PC-3 (cell line): ENCODE measurements around the gene RFX4. TPM values are rescaled to one million over a fixed set of nuclear protein-coding genes. Genes with fewer than 3 reads are reported as not detected.

Source experiments
- ATAC-seq: fragments of 200-7000 bp; cut with Tn5 transposase; 2 replicates; pipeline ENCODE4 v1.9.1; 2020; ENCODE audit warnings: mild to moderate bottlenecking, moderate library complexity
- BruUV-seq: library from RNA; stranded (reverse); fragments of 400-500 nt; replicated peaks from 2 replicates; lab custom pipeline; 2021; lab: Mats Ljungman, UMichigan
- CTCF ChIA-PET: fragments of 300-600 bp; sonication (Branson Sonifier 250); formaldehyde crosslinking; loops from one replicate; lab custom pipeline; 2022; ENCODE audit warnings: antibody characterized with exemption; lab: Charles Lee
- POLR2A ChIA-PET: fragments of 300-600 bp; sonication (Branson Sonifier 250); formaldehyde crosslinking; loops from one replicate; lab custom pipeline; 2022; ENCODE audit warnings: antibody characterized with exemption; ENCODE audit not compliant: unreplicated experiment; lab: Charles Lee
- DNase-seq: peaks from one replicate; pipeline ENCODE4 v3.0.0-alpha.2; 2015
- H2AFZ ChIP-seq: fragments of 300-600 bp; sonication (generic); 2 replicates; pipeline ENCODE4 v1.6.0; 2016; ENCODE audit warnings: antibody characterized with exemption, low read length
- H3F3A ChIP-seq: fragments of 300-600 bp; sonication (generic); one replicate; pipeline ENCODE4 v1.6.0; 2017; ENCODE audit warnings: antibody characterized with exemption, low read length, control low read depth, mild to moderate bottlenecking; ENCODE audit not compliant: unreplicated experiment
- H3K27ac ChIP-seq: fragments of 300-600 bp; sonication (generic); 2 replicates; pipeline ENCODE4 v1.5.1; 2016; ENCODE audit warnings: mild to moderate bottlenecking, low read length
- H3K27me3 ChIP-seq: fragments of 300-600 bp; sonication (generic); 2 replicates; pipeline ENCODE4 v1.6.1; 2016; ENCODE audit warnings: low read length, mixed read lengths
- H3K36me3 ChIP-seq: fragments of 300-600 bp; sonication (generic); 2 replicates; pipeline ENCODE4 v1.6.1; 2016; ENCODE audit warnings: low read depth, mixed run types, low read length, mixed read lengths
- H3K4me1 ChIP-seq: fragments of 300-600 bp; sonication (generic); 2 replicates; pipeline ENCODE4 v1.5.1; 2016; ENCODE audit warnings: low read length; ENCODE audit not compliant: insufficient read depth
- H3K4me2 ChIP-seq: fragments of 300-600 bp; sonication (generic); 2 replicates; pipeline ENCODE4 v1.6.0; 2016; ENCODE audit warnings: low read length
- H3K4me3 ChIP-seq: fragments of 300-600 bp; sonication (generic); 2 replicates; pipeline ENCODE4 v1.5.1; 2016; ENCODE audit warnings: mild to moderate bottlenecking, low read length, mixed read lengths
- H3K79me2 ChIP-seq: fragments of 300-600 bp; sonication (generic); 2 replicates; pipeline ENCODE4 v1.6.1; 2017; ENCODE audit warnings: low read length, mixed read lengths
- H3K9ac ChIP-seq: fragments of 300-600 bp; sonication (generic); 2 replicates; pipeline ENCODE4 v1.6.0; 2016; ENCODE audit warnings: mild to moderate bottlenecking, low read length
- H3K9me2 ChIP-seq: fragments of 300-600 bp; sonication (generic); replicated peaks from 2 replicates; pipeline ENCODE4 v1.6.1; 2016; ENCODE audit warnings: mixed run types, low read length, mixed read lengths
- H3K9me3 ChIP-seq: fragments of 300-600 bp; sonication (generic); 2 replicates; pipeline ENCODE4 v1.6.1; 2016; ENCODE audit warnings: low read length, mixed read lengths
- H4K20me1 ChIP-seq: fragments of 300-600 bp; sonication (generic); 2 replicates; pipeline ENCODE4 v1.6.1; 2016; ENCODE audit warnings: low read length, mixed read lengths
- CTCF ChIP-seq: fragments of 300-600 bp; sonication (generic); conservative IDR thresholded peaks from 2 replicates; pipeline ENCODE4 v1.5.1; 2017; ENCODE audit warnings: antibody characterized with exemption, low read depth, mild to moderate bottlenecking, low read length
- EZH2 ChIP-seq: fragments of 300-600 bp; sonication (generic); IDR thresholded peaks from one replicate; pipeline ENCODE4 v1.6.1; 2017; ENCODE audit warnings: antibody characterized with exemption, mild to moderate bottlenecking, low read length; ENCODE audit not compliant: unreplicated experiment
- EZH2phosphoT487 ChIP-seq: fragments of 300-600 bp; sonication (generic); IDR thresholded peaks from 2 replicates; pipeline ENCODE4 v1.6.1; 2018; ENCODE audit warnings: mild to moderate bottlenecking, antibody characterized with exemption, low read length, borderline replicate concordance
- intact Hi-C: fragments of 100-400 bp; cut with micrococcal nuclease; formaldehyde crosslinking; loops from 2 replicates; pipeline ENCODE4 v1.9.0; 2023
- total RNA-seq: library from RNA; depleted of rRNA; stranded (reverse); fragments of >200 nt; gene quantifications from 2 replicates; pipeline ENCODE4 v1.2.3, GENCODE V29; 2014

The RFX4 gene
- total RNA-seq, 1 experiment from 2014 or later, result not detected

DNA sequence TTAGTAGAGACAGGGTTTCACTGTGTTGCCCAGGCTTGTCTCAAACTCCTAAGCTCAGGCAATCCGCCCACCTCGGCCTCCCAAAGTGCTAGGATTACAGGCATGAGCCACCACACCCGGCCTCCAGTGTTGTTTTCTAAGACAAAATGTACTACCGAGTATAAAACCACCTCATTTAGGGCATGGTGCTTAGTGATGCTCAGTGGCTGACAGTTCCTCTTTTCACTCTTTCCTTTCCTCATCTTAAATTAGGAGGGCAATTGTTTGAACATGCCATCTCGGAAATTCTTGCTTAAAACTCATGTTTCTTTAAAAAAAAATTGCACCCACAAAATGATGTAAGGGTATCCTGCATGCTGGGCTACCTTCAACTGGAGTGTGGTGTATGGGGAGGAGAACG lies 89.0 kb downstream of the RFX4 start:
- no peak overlapping the region for H3K4me3 ChIP-seq
- TF ChIP-seq CTCF, result no peak
- no peak for TF ChIP-seq EZH2phosphoT487
- no peak for TF ChIP-seq EZH2
- H3K9me2 ChIP-seq, result no peaks in the 10 kb centered on the region
- ATAC-seq, result no peak
- no peak for DNase-seq
- H3K4me1 ChIP-seq, result no peaks in the 10 kb centered on the region
- ChIA-PET POLR2A (no interaction called here), CTCF (no interaction called here)
- intact Hi-C loops, result no loop called here
- H3K27ac ChIP-seq, result no peak overlapping the region
- no peaks in the 10 kb centered on the region for H3K9me3 ChIP-seq
- peaks cover 83% of the 10 kb centered on the region for H3K27me3 ChIP-seq
- no peak overlapping the region for H2AFZ ChIP-seq
- no peak overlapping the region for H3K4me2 ChIP-seq
- no peaks in the 10 kb centered on the region for H3K79me2 ChIP-seq
- no peaks in the 10 kb centered on the region for H4K20me1 ChIP-seq
- H3K9ac ChIP-seq, result no peak overlapping the region
- H3F3A ChIP-seq, result no peaks in the 10 kb centered on the region
- no peaks in the 10 kb centered on the region for H3K36me3 ChIP-seq
- no TSS peak for BruUV-seq

DNA sequence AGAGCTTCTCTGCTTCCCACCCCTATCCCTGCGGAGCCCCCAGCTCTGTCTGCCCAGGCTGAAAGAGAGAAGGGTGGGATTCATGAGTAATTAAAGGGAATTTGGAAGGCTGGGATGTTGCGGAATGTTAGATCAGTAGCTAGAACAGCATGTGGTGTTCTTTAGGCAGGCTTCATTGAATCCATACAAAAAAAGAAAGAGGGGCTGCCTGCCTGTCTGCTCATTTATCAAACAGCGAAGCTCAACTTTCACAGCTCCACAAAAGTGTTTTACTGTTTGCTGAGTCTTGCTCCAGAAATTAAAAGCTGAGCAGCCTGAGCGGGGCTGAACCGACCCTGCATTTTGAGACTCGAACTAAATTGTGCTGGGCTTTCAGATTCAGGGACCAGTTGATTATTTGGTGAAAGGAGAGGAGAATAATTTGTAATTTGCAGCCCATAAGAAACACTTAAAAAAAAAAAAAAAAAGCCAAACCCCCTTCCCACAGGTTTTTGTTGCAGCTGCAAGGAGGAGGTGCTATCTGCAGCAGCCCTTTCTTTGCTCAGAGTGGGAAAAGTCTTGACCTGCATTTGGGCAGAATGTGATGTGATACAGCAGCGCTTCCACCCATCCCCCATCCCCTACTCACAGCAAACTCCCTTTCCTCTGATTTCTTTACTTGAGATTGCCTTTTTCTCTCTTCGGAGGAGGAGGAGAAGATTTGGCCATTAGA lies 89.7 kb downstream of the RFX4 start:
- no peak for ATAC-seq
- ChIA-PET POLR2A (no interaction called here), CTCF (no interaction called here)
- Histone ChIP-seq H3K79me2 (no peaks in the 10 kb centered on the region), H3K36me3 (no peaks in the 10 kb centered on the region), H4K20me1 (no peaks in the 10 kb centered on the region), H3K4me1 (no peaks in the 10 kb centered on the region), H3K9me3 (no peaks in the 10 kb centered on the region), H3K27me3 (peaks cover 81% of the 10 kb centered on the region), H3K4me2 (no peak overlapping the region), H2AFZ (no peak overlapping the region), H3F3A (no peaks in the 10 kb centered on the region), H3K27ac (no peak overlapping the region), H3K9ac (no peak overlapping the region), H3K9me2 (no peaks in the 10 kb centered on the region), H3K4me3 (no peak overlapping the region)
- no TSS peak for BruUV-seq
- intact Hi-C loops, result no loop called here
- DNase-seq, result no peak
- TF ChIP-seq EZH2phosphoT487 (no peak), EZH2 (no peak), CTCF (no peak)

DNA sequence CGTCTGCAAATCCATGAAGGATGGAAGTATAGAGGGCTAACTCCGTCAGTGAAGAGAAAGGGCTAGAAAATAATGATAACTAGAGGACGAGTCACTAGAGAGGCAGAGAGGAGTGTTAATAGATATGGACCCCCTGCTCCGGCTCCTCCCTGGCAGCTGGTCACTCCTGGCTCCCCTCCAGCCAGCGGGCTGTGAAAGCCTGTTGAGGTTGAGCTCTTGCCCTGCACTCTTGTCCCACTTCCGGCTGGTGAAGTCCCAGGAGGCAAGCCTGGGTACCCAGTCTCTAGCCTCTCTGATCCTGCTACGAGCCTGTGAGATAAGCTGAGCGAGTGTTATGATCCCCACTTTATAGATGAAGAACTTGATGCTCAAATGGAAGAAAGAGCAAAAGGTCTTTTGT lies 90.3 kb downstream of the RFX4 start:
- no peaks in the 10 kb centered on the region for H3K9me3 ChIP-seq
- DNase-seq, result no peak
- H2AFZ ChIP-seq, result no peak overlapping the region
- BruUV-seq, result no TSS peak
- H3K36me3 ChIP-seq, result no peaks in the 10 kb centered on the region
- ChIA-PET POLR2A (no interaction called here), CTCF (no interaction called here)
- peaks cover 82% of the 10 kb centered on the region for H3K27me3 ChIP-seq
- no peak overlapping the region for H3K4me3 ChIP-seq
- H3K9me2 ChIP-seq, result no peaks in the 10 kb centered on the region
- ATAC-seq, result no peak
- no peaks in the 10 kb centered on the region for H3F3A ChIP-seq
- H3K27ac ChIP-seq, result no peak overlapping the region
- no peaks in the 10 kb centered on the region for H3K79me2 ChIP-seq
- H4K20me1 ChIP-seq, result no peaks in the 10 kb centered on the region
- no peak overlapping the region for H3K4me2 ChIP-seq
- no peaks in the 10 kb centered on the region for H3K4me1 ChIP-seq
- intact Hi-C loops, result no loop called here
- TF ChIP-seq EZH2, result no peak
- TF ChIP-seq CTCF, result no peak
- TF ChIP-seq EZH2phosphoT487, result no peak
- no peak overlapping the region for H3K9ac ChIP-seq
